Measurements from ENCODE around the gene ITGA8. TPM values are rescaled to one million over a fixed set of nuclear protein-coding genes. Genes with fewer than 3 reads are reported as not detected.

Gene ITGA8
- total RNA-seq, 1 experiment from 2014 or later: 0.02 TPM

- H3K4me3 ChIP-seq (replicated peaks in 1 of 2; ENCODE audit: low read depth in 1 of 2, low read length in 2 of 2): no peak overlapping the region
- no TSS peak for BruUV-seq (replicated peaks)
- TF ChIP-seq ZFX (IDR thresholded peaks at IDR 0.05) (no peak), EZH2phosphoT487 (IDR thresholded peaks at IDR 0.05; ENCODE audit: borderline replicate concordance) (no peak)
- ATAC-seq: no peak
- ChIA-PET CTCF (no interaction called here), POLR2A (no interaction called here), RAD21 (ENCODE audit: low non-redundant PET in 1 of 2, low total read pairs in 2 of 2, uncharacterized antibody in 2 of 2, unreplicated experiment in 2 of 2) (no interaction called here)
- H3K4me1 ChIP-seq (ENCODE audit: control insufficient read depth in 1 of 2, insufficient read depth in 2 of 2, low read length in 2 of 2): no peaks in the 10 kb centered on the region
- H3K79me2 ChIP-seq (ENCODE audit: insufficient read depth, low read length): no peaks in the 10 kb centered on the region
- H4K20me1 ChIP-seq (ENCODE audit: insufficient read depth): no peaks in the 10 kb centered on the region
- no peaks in the 10 kb centered on the region for H3K9me3 ChIP-seq (ENCODE audit: control insufficient read depth in 1 of 2, insufficient read depth in 1 of 2, low read depth in 1 of 2, low read length in 2 of 2)
- H2AFZ ChIP-seq (ENCODE audit: low read depth, low read length, poor library complexity, severe bottlenecking): no peak overlapping the region
- H3K36me3 ChIP-seq (ENCODE audit: control insufficient read depth in 1 of 2, insufficient read depth in 2 of 2, low read length in 2 of 2): no peaks in the 10 kb centered on the region
- H3K9me2 ChIP-seq (ENCODE audit: insufficient read depth): no peaks in the 10 kb centered on the region
- H3K27ac ChIP-seq (ENCODE audit: low read depth, low read length): no peak overlapping the region
- DNase-seq (ENCODE audit: low read depth, low spot score): no peak
- H3K27me3 ChIP-seq (ENCODE audit: insufficient read depth, low read length): peaks cover 63% of the 10 kb centered on the region
- H3K4me2 ChIP-seq (ENCODE audit: low read length): no peak overlapping the region
- intact Hi-C loops (cut with micrococcal nuclease): no loop called here
- H3K9ac ChIP-seq (ENCODE audit: low read length): no peak overlapping the region
Measured at GRCh38 chr10:15526754-15527153, 193.0 kb downstream of the ITGA8 start.

GRCh38 chr10:15521328-15521903, 198.3 kb downstream of the ITGA8 start:
- Histone ChIP-seq H2AFZ (ENCODE audit: low read depth, low read length, poor library complexity, severe bottlenecking) (no peak overlapping the region), H3K27me3 (ENCODE audit: insufficient read depth, low read length) (peaks cover 30% of the 10 kb centered on the region), H3K9me3 (ENCODE audit: control insufficient read depth in 1 of 2, insufficient read depth in 1 of 2, low read depth in 1 of 2, low read length in 2 of 2) (no peaks in the 10 kb centered on the region), H3K9me2 (ENCODE audit: insufficient read depth) (no peaks in the 10 kb centered on the region), H3K4me2 (ENCODE audit: low read length) (no peak overlapping the region), H3K9ac (ENCODE audit: low read length) (no peak overlapping the region), H4K20me1 (ENCODE audit: insufficient read depth) (no peaks in the 10 kb centered on the region), H3K79me2 (ENCODE audit: insufficient read depth, low read length) (no peaks in the 10 kb centered on the region), H3K4me1 (ENCODE audit: control insufficient read depth in 1 of 2, insufficient read depth in 2 of 2, low read length in 2 of 2) (peaks cover 0 to 4% of the 10 kb centered on the region in 2 experiments; a peak in 1 of 4 replicates), H3K27ac (ENCODE audit: low read depth, low read length) (no peak overlapping the region), H3K36me3 (ENCODE audit: control insufficient read depth in 1 of 2, insufficient read depth in 2 of 2, low read length in 2 of 2) (no peaks in the 10 kb centered on the region), H3K4me3 (replicated peaks in 1 of 2; ENCODE audit: low read depth in 1 of 2, low read length in 2 of 2) (no peak overlapping the region)
- intact Hi-C loops (cut with micrococcal nuclease): no loop called here
- ChIA-PET POLR2A (no interaction called here), CTCF (no interaction called here), RAD21 (ENCODE audit: low non-redundant PET in 1 of 2, low total read pairs in 2 of 2, uncharacterized antibody in 2 of 2, unreplicated experiment in 2 of 2) (no interaction called here)
- DNase-seq (ENCODE audit: low read depth, low spot score): no peak
- ATAC-seq: no peak
- TF ChIP-seq ZFX (IDR thresholded peaks at IDR 0.05) (no peak), CEBPB (IDR thresholded peaks at IDR 0.05; ENCODE audit: low read depth) (no peak), ZNF274 (IDR thresholded peaks at IDR 0.05; ENCODE audit: low read depth, low read length) (no peak), POLR2AphosphoS5 (IDR thresholded peaks at IDR 0.05; ENCODE audit: low read depth, low read length) (no peak), SIN3A (IDR thresholded peaks at IDR 0.05; ENCODE audit: low read depth) (no peak), FOSL1 (IDR thresholded peaks at IDR 0.05; ENCODE audit: low read depth) (no peak), CTCF (IDR thresholded peaks at IDR 0.05 in 2 of 3, conservative IDR thresholded peaks at IDR 0.05 in 1 of 3; ENCODE audit: borderline replicate concordance in 1 of 3, insufficient read depth in 1 of 3, low read depth in 2 of 3, low read length in 2 of 3) (no peak)
- BruUV-seq (replicated peaks): no TSS peak
